Measurements from ENCODE around the gene ADAMTS3.

ADAMTS3 gene

GRCh38 chr4:72432282-72432681, 136.7 kb downstream of the ADAMTS3 start:
- no peak overlapping the region for H2BK5ac ChIP-seq (ENCODE audit: low read depth, low read length, poor library complexity, severe bottlenecking)
- no peaks in the 10 kb centered on the region for H3K4me1 ChIP-seq (ENCODE audit: control insufficient read depth, insufficient read depth, low read depth, low read length)
- H3K27ac ChIP-seq (ENCODE audit: low read length, poor library complexity, severe bottlenecking) = no peak overlapping the region
- H2BK120ac ChIP-seq (ENCODE audit: low read depth, low read length) = no peak overlapping the region
- H2AFZ ChIP-seq (ENCODE audit: low read depth, low read length) = no peak overlapping the region
- no peak overlapping the region for H3K4me2 ChIP-seq (ENCODE audit: low read length, poor library complexity, severe bottlenecking)
- no peak overlapping the region for H3K18ac ChIP-seq (ENCODE audit: low read depth in 1 of 2, low read length in 2 of 2)
- H3K9ac ChIP-seq (ENCODE audit: low read length) = no peak overlapping the region
- no peaks in the 10 kb centered on the region for H3K27me3 ChIP-seq (ENCODE audit: control insufficient read depth in 1 of 2, insufficient read depth in 1 of 2, low read length in 2 of 2)
- no peak overlapping the region for H2AK5ac ChIP-seq (ENCODE audit: low read length, severe bottlenecking)
- no peak overlapping the region for H2BK12ac ChIP-seq (ENCODE audit: low read length in 2 of 2)
- no peak overlapping the region for H3K23ac ChIP-seq (ENCODE audit: low read length in 2 of 2)
- WGBS = 98% methylated on average over 5 of the region's 7 CpGs
- peak overlapping the region in 1 of 2 experiments; percentile 76 for H3K14ac ChIP-seq (ENCODE audit: low read length in 2 of 2)
- H3K4me3 ChIP-seq (ENCODE audit: insufficient read depth in 1 of 2, low read depth in 1 of 2, low read length in 2 of 2) = no peak overlapping the region
- H3K9me3 ChIP-seq (ENCODE audit: control insufficient read depth, low read length) = no peaks in the 10 kb centered on the region
- H3K4ac ChIP-seq (ENCODE audit: low read depth in 1 of 2, low read length in 2 of 2) = no peak overlapping the region
- no peak for DNase-seq
- no peak overlapping the region for H2BK15ac ChIP-seq (ENCODE audit: low read depth, poor library complexity, severe bottlenecking)
- no peak overlapping the region for H4K91ac ChIP-seq (ENCODE audit: low read length)
- no peak overlapping the region for H4K8ac ChIP-seq (ENCODE audit: low read length)
- peaks cover 4% of the 10 kb centered on the region for H3K79me1 ChIP-seq (replicated peaks; ENCODE audit: low read length, poor library complexity, severe bottlenecking)
- no peaks in the 10 kb centered on the region for H3K36me3 ChIP-seq (ENCODE audit: control insufficient read depth in 1 of 2, insufficient read depth in 2 of 2, low read depth in 1 of 2, low read length in 2 of 2)

- Histone ChIP-seq H2BK12ac (ENCODE audit: low read length in 2 of 2) (no peak overlapping the region), H4K91ac (ENCODE audit: low read length) (no peak overlapping the region), H2BK120ac (ENCODE audit: low read depth, low read length) (no peak overlapping the region), H3K4me3 (ENCODE audit: insufficient read depth in 1 of 2, low read depth in 1 of 2, low read length in 2 of 2) (no peak overlapping the region), H2AK5ac (ENCODE audit: low read length, severe bottlenecking) (no peak overlapping the region), H3K27me3 (ENCODE audit: control insufficient read depth in 1 of 2, insufficient read depth in 1 of 2, low read length in 2 of 2) (no peaks in the 10 kb centered on the region), H4K8ac (ENCODE audit: low read length) (no peak overlapping the region), H3K4ac (ENCODE audit: low read depth in 1 of 2, low read length in 2 of 2) (no peak overlapping the region), H3K4me2 (ENCODE audit: low read length, poor library complexity, severe bottlenecking) (no peak overlapping the region), H2AFZ (ENCODE audit: low read depth, low read length) (no peak overlapping the region), H3K36me3 (ENCODE audit: control insufficient read depth in 1 of 2, insufficient read depth in 2 of 2, low read depth in 1 of 2, low read length in 2 of 2) (no peaks in the 10 kb centered on the region), H3K4me1 (ENCODE audit: control insufficient read depth, insufficient read depth, low read depth, low read length) (no peaks in the 10 kb centered on the region), H3K14ac (ENCODE audit: low read length in 2 of 2) (no peak overlapping the region), H3K27ac (ENCODE audit: low read length, poor library complexity, severe bottlenecking) (no peak overlapping the region), H2BK15ac (ENCODE audit: low read depth, poor library complexity, severe bottlenecking) (no peak overlapping the region), H3K79me1 (replicated peaks; ENCODE audit: low read length, poor library complexity, severe bottlenecking) (peaks cover 6% of the 10 kb centered on the region), H3K9me3 (ENCODE audit: control insufficient read depth, low read length) (no peaks in the 10 kb centered on the region), H3K18ac (ENCODE audit: low read depth in 1 of 2, low read length in 2 of 2) (no peak overlapping the region), H3K9ac (ENCODE audit: low read length) (no peak overlapping the region), H3K23ac (ENCODE audit: low read length in 2 of 2) (no peak overlapping the region), H2BK5ac (ENCODE audit: low read depth, low read length, poor library complexity, severe bottlenecking) (no peak overlapping the region)
- 81% methylated on average over 5 of the region's 5 CpGs for WGBS
- no peak for DNase-seq
Measured at GRCh38 chr4:72430988-72431387, 138.0 kb downstream of the ADAMTS3 start.

GRCh38 chr4:72430050-72430449, 139.0 kb downstream of the ADAMTS3 start:
- DNase-seq = peak; percentile 17
- Histone ChIP-seq H2BK120ac (ENCODE audit: low read depth, low read length) (no peak overlapping the region), H2BK12ac (ENCODE audit: low read length in 2 of 2) (no peak overlapping the region), H2BK15ac (ENCODE audit: low read depth, poor library complexity, severe bottlenecking) (no peak overlapping the region), H3K4ac (ENCODE audit: low read depth in 1 of 2, low read length in 2 of 2) (no peak overlapping the region), H3K14ac (ENCODE audit: low read length in 2 of 2) (no peak overlapping the region), H3K4me3 (ENCODE audit: insufficient read depth in 1 of 2, low read depth in 1 of 2, low read length in 2 of 2) (no peak overlapping the region), H3K9me3 (ENCODE audit: control insufficient read depth, low read length) (no peaks in the 10 kb centered on the region), H2BK5ac (ENCODE audit: low read depth, low read length, poor library complexity, severe bottlenecking) (no peak overlapping the region), H3K79me1 (replicated peaks; ENCODE audit: low read length, poor library complexity, severe bottlenecking) (peaks cover 6% of the 10 kb centered on the region), H4K8ac (ENCODE audit: low read length) (no peak overlapping the region), H2AFZ (ENCODE audit: low read depth, low read length) (no peak overlapping the region), H3K23ac (ENCODE audit: low read length in 2 of 2) (no peak overlapping the region), H3K27me3 (ENCODE audit: control insufficient read depth in 1 of 2, insufficient read depth in 1 of 2, low read length in 2 of 2) (no peaks in the 10 kb centered on the region), H3K36me3 (ENCODE audit: control insufficient read depth in 1 of 2, insufficient read depth in 2 of 2, low read depth in 1 of 2, low read length in 2 of 2) (no peaks in the 10 kb centered on the region), H4K91ac (ENCODE audit: low read length) (no peak overlapping the region), H3K27ac (ENCODE audit: low read length, poor library complexity, severe bottlenecking) (no peak overlapping the region), H3K4me2 (ENCODE audit: low read length, poor library complexity, severe bottlenecking) (no peak overlapping the region), H3K9ac (ENCODE audit: low read length) (no peak overlapping the region), H3K4me1 (ENCODE audit: control insufficient read depth, insufficient read depth, low read depth, low read length) (no peaks in the 10 kb centered on the region), H2AK5ac (ENCODE audit: low read length, severe bottlenecking) (no peak overlapping the region), H3K18ac (ENCODE audit: low read depth in 1 of 2, low read length in 2 of 2) (no peak overlapping the region)

- Histone ChIP-seq H2BK5ac (ENCODE audit: low read depth, low read length, poor library complexity, severe bottlenecking) (no peak overlapping the region), H3K18ac (ENCODE audit: low read depth in 1 of 2, low read length in 2 of 2) (no peak overlapping the region), H2BK12ac (ENCODE audit: low read length in 2 of 2) (no peak overlapping the region), H3K4ac (ENCODE audit: low read depth in 1 of 2, low read length in 2 of 2) (no peak overlapping the region), H3K23ac (ENCODE audit: low read length in 2 of 2) (no peak overlapping the region), H3K14ac (ENCODE audit: low read length in 2 of 2) (no peak overlapping the region), H4K91ac (ENCODE audit: low read length) (no peak overlapping the region), H3K4me2 (ENCODE audit: low read length, poor library complexity, severe bottlenecking) (no peak overlapping the region), H3K4me1 (ENCODE audit: control insufficient read depth, insufficient read depth, low read depth, low read length) (no peaks in the 10 kb centered on the region), H3K9ac (ENCODE audit: low read length) (no peak overlapping the region), H2AK5ac (ENCODE audit: low read length, severe bottlenecking) (no peak overlapping the region), H2BK120ac (ENCODE audit: low read depth, low read length) (no peak overlapping the region), H4K8ac (ENCODE audit: low read length) (no peak overlapping the region), H2AFZ (ENCODE audit: low read depth, low read length) (no peak overlapping the region), H2BK15ac (ENCODE audit: low read depth, poor library complexity, severe bottlenecking) (no peak overlapping the region), H3K4me3 (ENCODE audit: insufficient read depth in 1 of 2, low read depth in 1 of 2, low read length in 2 of 2) (no peak overlapping the region), H3K27me3 (ENCODE audit: control insufficient read depth in 1 of 2, insufficient read depth in 1 of 2, low read length in 2 of 2) (no peaks in the 10 kb centered on the region), H3K27ac (ENCODE audit: low read length, poor library complexity, severe bottlenecking) (no peak overlapping the region), H3K9me3 (ENCODE audit: control insufficient read depth, low read length) (no peaks in the 10 kb centered on the region), H3K79me1 (replicated peaks; ENCODE audit: low read length, poor library complexity, severe bottlenecking) (peaks cover 3% of the 10 kb centered on the region), H3K36me3 (ENCODE audit: control insufficient read depth in 1 of 2, insufficient read depth in 2 of 2, low read depth in 1 of 2, low read length in 2 of 2) (no peaks in the 10 kb centered on the region)
- no peak for DNase-seq
- 100% methylated on average over 2 of the region's 4 CpGs for WGBS
Measured at GRCh38 chr4:72429397-72429889, 139.6 kb downstream of the ADAMTS3 start.
